ENCODE measurements around the gene LRFN2.

Gene LRFN2

DNA sequence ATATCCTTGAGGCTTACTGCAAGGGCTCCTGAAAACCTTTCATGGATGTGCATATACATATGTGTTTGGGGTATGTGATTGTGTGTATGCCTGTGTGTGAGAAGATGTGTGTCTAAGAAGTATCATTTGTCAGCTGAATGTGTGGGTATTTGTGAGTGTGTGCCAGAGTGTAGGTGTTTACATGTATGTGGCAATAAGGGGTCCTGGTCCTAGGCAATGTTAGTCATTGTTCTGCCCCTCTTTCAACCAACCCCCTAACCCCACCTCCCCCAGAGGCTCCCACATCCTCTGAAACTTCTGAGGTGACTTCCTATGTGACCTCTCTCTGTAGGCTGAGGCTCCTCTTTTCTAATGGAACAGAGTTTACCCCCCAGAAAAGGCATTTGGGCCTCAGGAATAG, 186.4 kb downstream of the LRFN2 start:
- DNase-seq (ENCODE audit: low read depth, low spot score) = no peak

GRCh38 chr6:40399888-40400457, 187.2 kb downstream of the LRFN2 start:
- DNase-seq (ENCODE audit: low read depth, low spot score) = no peak

DNA sequence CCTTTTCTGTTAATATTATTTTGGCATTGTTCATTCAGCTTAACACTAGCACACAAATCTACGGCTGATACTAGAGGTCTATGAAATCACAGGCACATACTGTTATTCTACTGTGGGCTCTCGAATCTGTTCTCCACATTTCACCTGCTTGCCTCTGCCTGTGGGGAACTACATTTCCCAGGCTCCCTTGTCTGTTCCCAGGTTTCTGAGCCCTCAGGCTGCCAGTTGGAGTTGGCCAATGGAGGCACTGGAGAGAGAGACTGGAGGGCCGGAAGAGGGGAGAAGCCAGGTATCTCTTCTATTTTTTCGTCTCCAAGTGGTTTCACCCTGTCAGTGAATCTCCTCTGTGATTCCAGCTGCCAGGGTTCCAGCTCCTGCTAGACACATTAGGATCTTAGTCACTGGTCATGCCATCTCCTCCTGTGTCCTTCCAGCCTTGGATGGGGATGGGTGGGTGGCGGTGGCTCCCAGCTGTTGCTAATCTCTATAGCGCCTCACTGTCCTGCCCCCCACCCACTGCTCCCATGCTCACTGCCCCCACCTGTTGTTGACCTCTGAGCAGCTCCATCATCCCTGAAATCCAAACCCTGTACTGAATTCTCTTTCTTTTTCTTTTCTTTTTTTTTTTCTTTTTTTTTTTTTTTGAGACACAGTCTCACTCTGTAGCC, 188.2 kb downstream of the LRFN2 start:
- no peak for DNase-seq (ENCODE audit: low read depth, low spot score)

DNA sequence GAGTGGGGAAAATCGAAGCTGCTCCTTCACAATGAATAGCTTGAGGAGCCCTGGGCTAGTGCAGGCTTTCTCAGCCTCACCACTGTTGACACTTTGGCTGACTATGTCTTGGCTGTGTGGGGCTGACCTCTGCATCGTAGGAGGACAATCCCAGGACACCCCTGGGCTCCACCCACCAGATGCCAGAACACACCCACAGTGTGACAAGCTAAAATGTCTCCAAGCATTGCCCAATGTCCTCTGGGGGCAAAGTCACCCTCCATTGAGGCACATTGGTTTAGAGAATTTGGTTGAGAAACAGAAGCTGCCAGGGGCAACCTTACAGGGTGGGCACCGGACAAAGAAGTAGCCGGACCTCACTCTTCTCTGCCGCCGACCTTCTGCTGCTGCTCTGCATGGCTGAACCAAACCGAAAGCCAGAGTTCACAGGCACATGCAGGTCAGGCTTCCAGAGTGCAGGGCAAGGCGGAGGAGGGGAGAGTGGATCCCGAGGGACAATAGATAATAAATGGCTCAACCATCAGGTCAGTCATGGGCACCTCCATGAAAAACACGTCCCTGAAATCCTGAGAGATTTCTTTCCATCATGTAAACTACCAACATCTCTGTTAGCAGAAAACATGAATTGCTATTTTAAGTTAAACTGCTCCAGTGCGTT, 189.0 kb downstream of the LRFN2 start:
- DNase-seq (ENCODE audit: low read depth, low spot score) = no peak

- no peak for DNase-seq (ENCODE audit: low read depth, low spot score)
These were observed 189.7 kb downstream of the LRFN2 start for GRCh38 chr6:40397287-40398033.

- no peak for DNase-seq (ENCODE audit: low read depth, low spot score)
These were observed 191.5 kb downstream of the LRFN2 start for GRCh38 chr6:40395698-40396076.

- no peak for DNase-seq (ENCODE audit: low read depth, low spot score)
These were observed 192.0 kb downstream of the LRFN2 start for GRCh38 chr6:40395066-40395697.

GRCh38 chr6:40394381-40394780, 192.8 kb downstream of the LRFN2 start:
- no peak for DNase-seq (ENCODE audit: low read depth, low spot score)

- no peak for DNase-seq (ENCODE audit: low read depth, low spot score)
These were observed 193.5 kb downstream of the LRFN2 start for GRCh38 chr6:40393641-40394040.

- DNase-seq (ENCODE audit: low read depth, low spot score) = no peak
These were observed 194.6 kb downstream of the LRFN2 start for GRCh38 chr6:40392589-40392988.

GRCh38 chr6:40391851-40392517, 195.2 kb downstream of the LRFN2 start:
- DNase-seq (ENCODE audit: low read depth, low spot score) = no peak

GRCh38 chr6:40391086-40391485, 196.1 kb downstream of the LRFN2 start:
- DNase-seq (ENCODE audit: low read depth, low spot score) = no peak

DNA sequence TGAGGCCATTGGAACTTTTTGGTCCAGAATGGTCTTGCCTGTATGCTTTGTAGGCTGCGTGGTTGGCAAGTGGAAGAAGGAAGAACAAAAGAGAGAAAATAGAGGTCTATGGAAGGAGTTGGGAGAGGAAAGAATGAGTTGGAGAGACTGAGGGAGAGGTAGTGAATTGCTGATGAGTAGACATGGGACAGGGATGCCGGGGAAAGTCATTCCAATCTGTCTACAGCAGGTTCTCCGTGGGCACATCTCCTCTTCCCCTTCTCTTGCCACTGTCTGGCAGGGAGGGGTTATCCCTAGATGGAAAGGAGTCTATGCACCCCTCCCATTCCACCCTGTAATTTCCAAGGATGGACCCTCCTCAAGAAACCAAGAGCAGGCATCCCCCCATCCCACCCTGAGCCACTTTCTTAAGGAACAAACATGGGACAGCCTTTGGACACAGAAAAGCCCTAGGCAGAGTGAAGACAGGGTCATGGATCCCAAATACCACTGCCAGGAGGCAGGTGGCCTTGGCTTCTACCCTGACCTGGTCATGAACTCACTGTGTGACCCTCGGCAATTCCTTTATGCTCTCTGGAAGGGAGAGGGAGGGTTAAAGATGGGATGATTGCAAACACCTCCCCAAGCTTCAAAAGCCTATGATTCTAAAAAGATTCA, 196.9 kb downstream of the LRFN2 start:
- no peak for DNase-seq (ENCODE audit: low read depth, low spot score)

DNA sequence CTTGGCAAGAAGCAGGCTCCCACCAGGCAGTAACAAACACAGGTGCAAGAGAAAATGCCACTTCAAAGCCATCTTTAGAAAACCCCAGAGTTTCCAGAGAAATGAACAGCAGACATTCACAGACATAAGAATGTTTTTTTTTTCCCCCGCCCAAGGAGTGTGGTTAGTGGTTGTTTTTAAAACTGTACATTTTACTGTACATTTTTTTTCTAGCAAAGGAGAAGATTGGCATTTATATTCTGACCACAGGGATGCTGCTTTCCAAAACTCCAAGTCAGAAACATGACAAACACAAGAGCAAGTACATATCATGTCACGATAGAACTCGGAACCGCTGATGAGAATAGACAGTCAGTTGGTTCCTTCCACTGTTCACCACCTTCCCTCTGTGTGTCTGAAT, 197.9 kb downstream of the LRFN2 start:
- DNase-seq (ENCODE audit: low read depth, low spot score) = no peak

DNA sequence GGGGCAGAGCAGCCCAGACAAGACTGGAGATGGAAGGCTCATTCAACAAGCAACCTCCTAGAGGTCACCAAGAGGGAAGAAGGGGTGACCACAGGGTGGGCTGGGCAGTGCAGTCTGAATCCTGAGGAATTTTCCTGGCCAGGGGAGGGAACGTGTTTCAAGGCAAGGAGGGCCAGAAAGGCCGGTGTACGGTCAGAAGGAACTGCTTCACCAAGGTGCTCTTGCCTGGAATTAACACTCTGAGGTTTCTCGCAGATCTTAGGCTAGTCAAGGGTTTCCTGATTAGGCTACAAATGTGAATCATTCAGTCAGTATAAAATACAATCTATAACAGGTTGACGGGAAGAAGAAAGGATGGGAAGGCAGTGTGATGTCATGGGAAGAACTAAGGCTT, 199.3 kb downstream of the LRFN2 start:
- DNase-seq (ENCODE audit: low read depth, low spot score) = no peak

DNA sequence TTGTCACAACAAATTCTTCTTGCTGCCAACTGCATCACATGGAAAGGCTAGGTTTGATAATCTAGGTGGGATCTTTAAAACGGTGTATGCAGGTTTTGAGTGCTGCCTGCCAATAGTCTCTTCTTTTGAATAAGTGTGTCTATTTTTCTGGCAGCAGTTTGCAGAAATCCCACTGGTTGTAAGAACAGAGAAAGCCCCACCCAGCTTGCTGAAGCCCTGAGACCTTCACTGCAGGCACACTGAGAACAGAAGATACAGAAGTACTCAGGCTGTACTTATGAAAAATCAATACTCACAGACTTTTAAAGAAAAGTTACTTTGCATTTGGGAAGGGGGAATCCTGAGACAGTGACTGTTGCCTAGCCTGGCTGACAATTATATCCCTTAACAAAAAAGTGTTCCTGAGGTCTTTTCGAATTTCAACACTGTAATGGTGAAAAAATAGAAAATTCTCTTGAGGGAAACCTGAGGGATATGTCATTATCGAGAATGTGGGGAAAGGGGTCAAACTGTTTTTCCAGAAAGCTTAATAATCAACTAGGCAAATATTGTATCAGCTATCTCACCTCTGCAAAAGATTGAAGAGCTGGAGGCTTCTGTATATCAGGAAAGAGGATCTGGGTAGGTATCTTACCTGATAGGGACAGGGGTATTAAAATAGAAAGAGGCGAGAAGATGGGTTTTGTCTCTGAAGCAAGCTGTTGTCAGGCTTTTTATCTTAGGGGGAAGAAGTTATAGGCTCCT, 199.9 kb downstream of the LRFN2 start:
- no peak for DNase-seq (ENCODE audit: low read depth, low spot score)

DNA sequence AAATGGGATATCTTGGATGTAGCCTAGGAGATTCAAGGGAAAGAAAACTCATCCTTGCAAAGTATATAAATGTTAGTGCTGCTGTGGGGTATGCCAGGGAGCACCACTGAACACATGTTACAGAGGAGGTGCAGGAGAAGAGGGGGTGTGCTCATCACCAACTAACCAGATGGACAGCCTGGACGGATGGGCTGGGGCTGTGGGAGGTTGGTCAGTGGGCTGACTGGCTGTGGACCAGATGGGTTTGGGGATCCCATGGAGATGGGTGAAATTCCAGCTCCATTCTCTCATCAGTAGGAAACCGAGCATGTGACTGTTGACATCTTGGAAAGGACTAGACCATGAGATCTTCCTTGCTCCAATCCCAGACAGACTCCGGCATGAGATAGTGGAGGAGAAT, 201.0 kb downstream of the LRFN2 start:
- no peak for DNase-seq (ENCODE audit: low read depth, low spot score)

DNA sequence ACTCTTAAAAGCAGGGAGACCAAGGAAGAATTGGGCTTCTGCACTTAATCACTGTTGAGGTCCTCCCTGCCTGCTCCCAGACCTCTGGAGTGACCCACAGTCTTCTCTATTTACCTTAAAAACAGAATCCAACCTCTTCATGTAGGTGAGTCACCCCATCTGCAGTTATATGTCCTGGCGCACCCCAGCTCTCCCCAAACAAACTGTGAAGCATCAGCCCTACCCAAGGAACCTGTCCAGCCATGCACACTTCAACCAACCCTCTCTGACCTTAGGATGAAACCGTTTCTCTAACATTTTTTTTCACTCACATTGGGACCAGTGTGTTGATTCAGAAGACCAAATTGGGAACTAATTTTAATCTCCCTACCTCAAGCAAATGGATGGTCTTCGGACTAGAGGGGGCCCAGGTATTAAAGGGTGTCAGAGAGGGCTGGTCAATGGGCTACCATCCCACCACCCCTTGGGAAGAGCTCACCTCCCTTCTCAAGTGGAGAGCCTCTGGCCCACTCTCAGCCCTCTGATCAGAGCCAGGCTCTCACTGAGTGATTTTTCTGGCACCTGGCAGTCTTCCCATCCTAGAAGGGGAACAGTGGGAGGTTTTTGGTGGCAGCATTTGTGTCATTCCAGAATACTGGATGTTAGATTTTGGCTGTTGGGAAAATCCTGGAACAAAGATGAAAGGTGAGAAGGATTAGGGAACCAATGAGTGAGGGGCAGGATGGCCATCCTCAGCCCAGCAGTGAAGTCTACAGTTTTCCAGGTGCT, 203.6 kb downstream of the LRFN2 start:
- DNase-seq (ENCODE audit: low read depth, low spot score) = no peak

- no peak for DNase-seq (ENCODE audit: low read depth, low spot score)
These were observed 206.9 kb downstream of the LRFN2 start for GRCh38 chr6:40380271-40380670.

DNA sequence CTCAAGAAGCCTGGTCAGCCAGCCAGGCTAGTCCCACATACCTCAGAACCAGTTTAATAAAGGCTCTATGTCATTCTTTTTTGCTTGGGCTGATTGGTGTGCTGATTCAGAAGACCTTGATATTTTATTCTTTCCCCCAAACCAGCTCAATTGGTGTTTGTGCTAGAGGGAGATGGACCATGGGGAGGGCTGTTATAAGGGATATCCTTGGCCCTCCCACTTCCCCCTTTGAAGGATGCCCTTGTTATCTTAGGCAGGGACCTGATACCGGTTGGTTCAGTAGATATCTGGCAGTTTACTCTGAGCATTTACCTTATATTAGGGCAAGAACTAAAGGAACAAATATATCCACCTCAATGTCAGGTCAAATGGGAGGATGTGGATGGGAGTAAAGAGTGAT, 207.4 kb downstream of the LRFN2 start:
- no peak for DNase-seq (ENCODE audit: low read depth, low spot score)

Measured in activated naive CD8-positive, alpha-beta T cell treated with anti-CD3 and anti-CD28 coated beads, Interleukin-2, amount 50 U/mL, for 16 hours (primary cell).